Vagina (tissue), 2 donors: Measurements from ENCODE around the gene CHAF1B.

Experiments
- CTCF ChIP-seq, 3 experiments: fragments of 450-650 bp in 2 of 3; fragments of 200-600 bp in 1 of 3; sonication (generic) in 1 of 3; IDR thresholded peaks; one replicate each; pipeline ENCODE4 v1.5.1; 2017 to 2019; ENCODE audit warnings: antibody characterized with exemption in 3 of 3, mild to moderate bottlenecking in 2 of 3, moderate library complexity in 2 of 3
- POLR2AphosphoS5 ChIP-seq, 2 donors: sonication (generic); formaldehyde crosslinking; IDR thresholded peaks; one replicate each; pipeline ENCODE4 v1.9.0; 2017; ENCODE audit warnings: antibody characterized with exemption in 2 of 2, mild to moderate bottlenecking in 2 of 2, low read depth in 1 of 2; ENCODE audit not compliant: insufficient read depth in 1 of 2

GRCh38 chr21:36465478-36465877 is 80.3 kb downstream of the CHAF1B start:
- TF ChIP-seq POLR2AphosphoS5 (IDR thresholded peaks at IDR 0.05; ENCODE audit: insufficient read depth in 1 of 2, low read depth in 1 of 2) (no peak), CTCF (IDR thresholded peaks at IDR 0.05) (no peak)
